Measurements from ENCODE around the gene IP6K3.

IP6K3 gene

DNA sequence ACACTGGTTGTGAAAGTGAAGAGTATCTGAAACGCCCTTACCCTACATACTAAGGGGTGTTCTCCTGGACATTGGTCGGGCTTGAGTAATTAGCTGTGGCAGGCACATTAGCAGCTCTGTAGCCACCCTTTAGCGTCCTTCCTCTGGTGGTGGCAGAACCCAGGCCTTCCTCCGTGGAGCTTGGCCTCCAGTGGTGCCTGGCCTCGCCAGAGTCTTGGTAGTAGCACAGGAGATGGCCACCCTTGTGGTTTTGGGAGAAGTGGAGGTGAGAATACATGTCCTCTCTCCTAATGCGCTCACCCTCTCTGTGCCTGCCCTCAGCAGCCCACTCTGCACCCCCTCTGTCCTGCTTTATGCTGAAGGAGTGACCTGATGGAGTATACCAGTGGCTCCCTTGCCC is 17.6 kb downstream of the IP6K3 start:
- DNase-seq (ENCODE audit: low read depth) = no peak
- no peak overlapping the region for H3K4me3 ChIP-seq (replicated peaks; ENCODE audit: low read depth, low read length)
- TF ChIP-seq, protein P1, sequence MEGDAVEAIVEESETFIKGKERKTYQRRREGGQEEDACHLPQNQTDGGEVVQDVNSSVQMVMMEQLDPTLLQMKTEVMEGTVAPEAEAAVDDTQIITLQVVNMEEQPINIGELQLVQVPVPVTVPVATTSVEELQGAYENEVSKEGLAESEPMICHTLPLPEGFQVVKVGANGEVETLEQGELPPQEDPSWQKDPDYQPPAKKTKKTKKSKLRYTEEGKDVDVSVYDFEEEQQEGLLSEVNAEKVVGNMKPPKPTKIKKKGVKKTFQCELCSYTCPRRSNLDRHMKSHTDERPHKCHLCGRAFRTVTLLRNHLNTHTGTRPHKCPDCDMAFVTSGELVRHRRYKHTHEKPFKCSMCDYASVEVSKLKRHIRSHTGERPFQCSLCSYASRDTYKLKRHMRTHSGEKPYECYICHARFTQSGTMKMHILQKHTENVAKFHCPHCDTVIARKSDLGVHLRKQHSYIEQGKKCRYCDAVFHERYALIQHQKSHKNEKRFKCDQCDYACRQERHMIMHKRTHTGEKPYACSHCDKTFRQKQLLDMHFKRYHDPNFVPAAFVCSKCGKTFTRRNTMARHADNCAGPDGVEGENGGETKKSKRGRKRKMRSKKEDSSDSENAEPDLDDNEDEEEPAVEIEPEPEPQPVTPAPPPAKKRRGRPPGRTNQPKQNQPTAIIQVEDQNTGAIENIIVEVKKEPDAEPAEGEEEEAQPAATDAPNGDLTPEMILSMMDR (IDR thresholded peaks at IDR 0.05; ENCODE audit: low read length, missing control alignments) = no peak

DNA sequence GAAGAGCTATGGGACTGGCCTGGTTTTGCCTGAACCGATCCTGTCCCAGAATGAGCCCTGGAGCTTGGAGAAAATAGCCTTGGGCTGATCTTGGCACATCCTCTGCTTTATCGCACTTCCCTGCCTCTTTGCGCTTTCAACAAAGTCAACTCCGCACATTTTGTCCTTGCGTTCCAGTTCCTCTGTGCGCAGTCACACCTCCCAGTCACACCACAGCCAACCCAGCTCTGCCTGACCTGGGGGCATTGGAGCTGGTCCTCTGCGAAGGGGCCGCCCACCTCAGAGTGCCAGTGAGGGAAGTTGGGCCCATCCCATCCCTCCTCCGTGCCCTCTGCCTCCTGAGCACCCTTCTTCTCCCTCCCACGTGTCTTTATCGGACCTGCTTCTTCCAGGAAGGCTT is 18.3 kb downstream of the IP6K3 start:
- no peak for DNase-seq (ENCODE audit: low read depth)
- TF ChIP-seq, protein P1 (IDR thresholded peaks at IDR 0.05; ENCODE audit: low read length, missing control alignments) = no peak
- no peak overlapping the region for H3K4me3 ChIP-seq (replicated peaks; ENCODE audit: low read depth, low read length)

DNA sequence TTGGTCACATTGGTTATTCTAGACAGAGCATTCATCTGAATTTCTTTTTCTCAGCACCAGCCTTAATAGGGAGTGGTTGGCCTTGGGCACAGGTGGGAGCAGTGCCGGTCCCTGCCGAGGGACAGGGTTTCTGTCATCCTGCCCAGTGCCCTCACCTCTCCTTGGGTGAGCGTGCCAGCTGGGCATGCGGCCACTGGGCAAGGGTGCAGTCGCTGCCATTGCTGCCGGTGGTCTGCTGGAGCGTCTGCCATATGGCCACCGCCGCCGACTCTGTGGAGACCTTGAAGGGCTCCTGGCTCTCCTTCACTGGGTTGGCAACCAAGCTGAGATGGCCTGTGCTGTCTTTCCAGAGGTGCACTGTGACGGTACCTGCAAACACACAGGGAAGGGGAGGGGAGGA is 18.8 kb downstream of the IP6K3 start:
- no peak for DNase-seq (ENCODE audit: low read depth)
- H3K4me3 ChIP-seq (replicated peaks; ENCODE audit: low read depth, low read length) = no peak overlapping the region
- TF ChIP-seq, protein P1 (IDR thresholded peaks at IDR 0.05; ENCODE audit: low read length, missing control alignments) = no peak

DNA sequence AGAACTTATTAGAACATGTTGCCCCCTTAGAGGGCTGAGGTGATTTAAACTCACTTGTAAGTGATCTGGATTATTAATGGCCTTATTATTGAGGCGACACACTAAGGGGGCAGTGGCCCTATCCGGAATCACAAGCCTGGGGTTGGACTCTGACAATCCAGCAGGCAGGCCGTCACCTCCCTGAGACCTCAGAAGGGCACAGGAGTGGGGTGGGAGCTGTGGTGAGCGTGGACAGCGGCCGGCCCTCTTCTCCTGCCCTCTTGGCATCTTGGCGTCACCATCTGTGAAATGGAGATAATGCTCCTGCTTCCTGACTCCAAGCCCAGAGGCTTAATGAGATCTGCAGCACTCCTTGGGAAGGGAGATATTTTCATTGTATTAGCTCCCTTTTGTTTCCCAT is 19.6 kb downstream of the IP6K3 start:
- no peak overlapping the region for H3K4me3 ChIP-seq (replicated peaks; ENCODE audit: low read depth, low read length)
- no peak for DNase-seq (ENCODE audit: low read depth)
- TF ChIP-seq, protein P1 (IDR thresholded peaks at IDR 0.05; ENCODE audit: low read length, missing control alignments) = no peak

DNA sequence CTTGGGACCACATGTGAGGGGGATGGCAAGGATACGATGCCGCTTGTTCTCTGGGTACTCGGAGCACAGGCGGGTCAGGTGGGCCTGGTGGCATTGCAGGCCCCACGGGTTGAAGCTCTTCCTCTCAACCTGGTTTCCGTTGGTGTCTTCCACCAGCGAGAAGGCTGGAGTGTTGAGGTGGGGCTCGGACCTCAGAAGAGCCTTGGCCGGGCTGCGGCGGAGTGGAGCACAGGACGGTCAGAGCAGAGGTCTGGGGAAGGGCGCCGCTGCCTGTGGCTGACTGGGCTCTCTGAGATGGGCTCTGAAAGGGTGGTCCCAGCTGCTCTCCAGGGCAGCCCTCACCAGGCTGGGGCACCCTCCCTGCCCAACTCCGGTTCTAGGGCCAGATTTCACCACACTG is 20.0 kb downstream of the IP6K3 start:
- no peak overlapping the region for H3K4me3 ChIP-seq (replicated peaks; ENCODE audit: low read depth, low read length)
- TF ChIP-seq, protein P1 (IDR thresholded peaks at IDR 0.05; ENCODE audit: low read length, missing control alignments) = no peak
- DNase-seq (ENCODE audit: low read depth) = no peak

DNA sequence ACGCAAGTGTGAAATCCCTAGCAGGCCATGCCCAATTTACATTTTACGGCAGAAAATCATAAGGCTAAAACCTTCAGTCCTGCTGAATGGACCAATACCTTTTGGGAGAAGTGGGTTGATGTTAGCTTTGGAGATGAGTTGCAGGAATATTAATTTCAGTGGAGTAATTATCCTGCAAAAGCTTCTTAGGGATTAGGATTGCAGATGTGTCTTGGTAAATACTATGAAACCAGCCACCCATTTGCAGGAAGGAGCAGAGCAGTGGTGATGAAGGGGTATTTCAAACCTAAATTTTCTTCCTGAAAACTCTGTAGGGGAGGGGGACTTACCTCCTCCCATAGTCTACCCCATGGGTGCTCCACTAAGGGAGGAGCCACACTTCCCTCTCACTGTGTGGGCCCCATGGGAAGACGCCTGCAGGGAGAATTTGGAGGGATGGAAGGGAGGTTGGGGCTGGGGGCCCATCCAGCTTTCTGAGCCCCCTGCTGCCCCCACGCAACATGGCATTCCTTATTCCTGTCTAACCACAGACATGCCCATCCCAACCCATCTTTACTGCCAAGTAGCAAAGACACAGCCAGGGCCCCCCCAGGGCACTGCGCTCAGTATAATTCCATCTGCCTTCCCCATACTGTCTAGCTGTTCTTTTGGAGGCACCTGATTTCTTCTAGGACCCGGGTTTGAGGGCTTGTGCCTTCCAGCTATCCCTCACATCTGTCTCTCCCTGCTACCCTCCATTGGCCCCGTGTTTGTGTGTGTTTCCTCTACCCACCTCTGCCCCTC is 20.6 kb downstream of the IP6K3 start:
- TF ChIP-seq, protein P1 (IDR thresholded peaks at IDR 0.05; ENCODE audit: low read length, missing control alignments) = no peak
- H3K4me3 ChIP-seq (replicated peaks; ENCODE audit: low read depth, low read length) = no peak overlapping the region
- DNase-seq (ENCODE audit: low read depth) = no peak

DNA sequence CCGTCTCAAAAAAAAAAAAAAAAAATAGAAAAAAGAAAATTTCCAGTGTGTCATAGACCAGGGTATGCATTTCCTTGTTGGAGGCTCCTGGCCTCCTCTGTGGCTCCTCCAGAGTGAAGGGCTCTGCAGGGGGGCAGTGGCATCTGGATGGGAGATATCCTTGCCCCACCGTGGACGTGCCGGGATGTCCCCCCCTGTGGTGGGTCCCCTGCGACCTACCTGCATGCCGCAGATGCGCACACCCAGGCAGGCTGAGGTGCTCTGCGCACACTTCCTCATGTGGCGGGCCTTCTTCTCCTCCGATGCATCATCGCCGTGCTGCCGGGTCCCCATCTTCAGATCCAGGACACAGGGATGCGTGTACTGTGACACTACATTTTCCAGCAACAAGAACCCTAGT is 21.5 kb downstream of the IP6K3 start:
- DNase-seq (ENCODE audit: low read depth) = no peak
- TF ChIP-seq, protein P1 (IDR thresholded peaks at IDR 0.05; ENCODE audit: low read length, missing control alignments) = no peak
- no peak overlapping the region for H3K4me3 ChIP-seq (replicated peaks; ENCODE audit: low read depth, low read length)

All from fibroblast of pulmonary artery (primary cell).